GM12878 (cell line): Measurements from ENCODE around the gene SLCO2A1. TPM values are rescaled to one million over a fixed set of nuclear protein-coding genes. Genes with fewer than 3 reads are reported as not detected.

Source experiments
- ATAC-seq: fragments of 200-7000 bp; cut with Tn5 transposase; 3 replicates; pipeline ENCODE4 v1.9.1; 2020; ENCODE audit warnings: mild to moderate bottlenecking, moderate library complexity
- BruUV-seq: library from RNA; stranded (reverse); fragments of 400-500 nt; replicated peaks from 2 replicates; lab custom pipeline; 2021; lab: Mats Ljungman, UMichigan
- CTCF ChIA-PET: fragments of 300-600 bp; sonication (Branson Sonifier 250); formaldehyde crosslinking; extraction: SDS; loops from one replicate; lab custom pipeline; 2021; ENCODE audit warnings: inconsistent platforms; lab: Yijun Ruan, JAX
- POLR2A ChIA-PET: fragments of 350-600 bp; formaldehyde crosslinking; extraction: SDS; loops from one replicate; lab custom pipeline; 2021; ENCODE audit warnings: inconsistent platforms; lab: Charles Lee
- RAD21 ChIA-PET: fragments of 300-600 bp; sonication (Branson Sonifier 250); formaldehyde crosslinking; loops from one replicate; lab custom pipeline; 2023; ENCODE audit warnings: antibody characterized with exemption; ENCODE audit not compliant: unreplicated experiment; lab: Charles Lee
- SMC1A ChIA-PET: fragments of 300-600 bp; sonication (Branson Sonifier 250); formaldehyde crosslinking; loops from one replicate; lab custom pipeline; 2023; ENCODE audit not compliant: unreplicated experiment, uncharacterized antibody; lab: Charles Lee
- DNase-seq: peaks from one replicate; pipeline ENCODE4 v3.0.0-alpha.2; 2011; ENCODE audit warnings: low read depth, low spot score
- FAIRE-seq: peaks from 3 replicates; lab custom pipeline; 2011; peaks lifted over from hg19 to GRCh38; lab: Jason Lieb, UNC
- H2AFZ ChIP-seq: 2 replicates; pipeline ENCODE4 v1.6.0; 2011; ENCODE audit warnings: low read depth, low read length, control low read depth; ENCODE audit not compliant: control insufficient read depth
- H3K27ac ChIP-seq: 2 replicates; pipeline ENCODE4 v1.5.1; 2011; ENCODE audit warnings: control low read depth; ENCODE audit not compliant: control insufficient read depth, insufficient read depth
- H3K27me3 ChIP-seq, 2 experiments: replicated peaks in 1 of 2; 2 replicates each; pipeline versions ENCODE4 v1.6.0 to v1.6.1; 2011; ENCODE audit warnings: low read length in 1 of 2; ENCODE audit not compliant: control insufficient read depth in 2 of 2, insufficient read depth in 2 of 2
- H3K36me3 ChIP-seq, 2 experiments: 2 replicates each; pipeline ENCODE4 v1.5.1; 2011; ENCODE audit warnings: low read length in 1 of 2; ENCODE audit not compliant: control insufficient read depth in 2 of 2, insufficient read depth in 2 of 2
- H3K4me1 ChIP-seq: 2 replicates; pipeline ENCODE4 v1.6.1; 2011; ENCODE audit warnings: mild to moderate bottlenecking, low read length, moderate library complexity, mixed read lengths; ENCODE audit not compliant: control insufficient read depth, insufficient read depth
- H3K4me2 ChIP-seq: 2 replicates; pipeline ENCODE4 v1.6.0; 2011; ENCODE audit warnings: control low read depth; ENCODE audit not compliant: control insufficient read depth, insufficient read depth
- H3K4me3 ChIP-seq: fragments of 200-600 bp; sonication (generic); 2 replicates; pipeline ENCODE4 v1.5.1; 2016
- H3K79me2 ChIP-seq: 2 replicates; pipeline ENCODE4 v1.6.0; 2011; ENCODE audit warnings: low read length; ENCODE audit not compliant: control insufficient read depth, insufficient read depth
- H3K9ac ChIP-seq: 2 replicates; pipeline ENCODE4 v1.8.0; 2011; ENCODE audit warnings: low read length, control low read depth, mixed read lengths; ENCODE audit not compliant: control insufficient read depth, insufficient read depth
- H3K9me3 ChIP-seq: replicated peaks from 3 replicates; pipeline ENCODE4 v1.5.1; 2011; ENCODE audit warnings: mild to moderate bottlenecking, low read length; ENCODE audit not compliant: control insufficient read depth, insufficient read depth
- H4K20me1 ChIP-seq: 2 replicates; pipeline ENCODE4 v1.6.0; 2011; ENCODE audit not compliant: control insufficient read depth, insufficient read depth
- ASH2L ChIP-seq: fragments of 300-600, 200-600 bp; sonication (generic); IDR thresholded peaks from 2 replicates; pipeline ENCODE4 v1.6.1; 2017; ENCODE audit warnings: low read depth, mild to moderate bottlenecking, borderline replicate concordance
- ATF7 ChIP-seq: fragments of 450-650 bp; IDR thresholded peaks from 2 replicates; pipeline ENCODE4 v1.6.1; 2016; ENCODE audit warnings: low read depth, mild to moderate bottlenecking
- BHLHE40 ChIP-seq, 2 experiments: fragments of 450-650 bp in 1 of 2; IDR thresholded peaks; 2 replicates each; pipeline ENCODE4 v1.6.1; 2011 to 2017; ENCODE audit warnings: low read depth in 2 of 2, borderline replicate concordance in 1 of 2, improper control_type of control experiment in 1 of 2, low read length in 1 of 2, mild to moderate bottlenecking in 1 of 2
- BMI1 ChIP-seq: fragments of 450-650 bp; IDR thresholded peaks from 2 replicates; pipeline ENCODE4 v1.6.1; 2016; ENCODE audit warnings: mild to moderate bottlenecking, moderate library complexity, borderline replicate concordance
- CREB1 ChIP-seq: IDR thresholded peaks from 2 replicates; pipeline ENCODE4 v1.6.1; 2012; ENCODE audit warnings: low read depth, mild to moderate bottlenecking, inconsistent platforms
- CREM ChIP-seq: IDR thresholded peaks from 2 replicates; pipeline ENCODE4 v1.6.1; 2014; ENCODE audit warnings: antibody characterized with exemption, low read depth
- GABPA ChIP-seq: IDR thresholded peaks from 2 replicates; pipeline ENCODE4 v1.6.1; 2014; ENCODE audit warnings: antibody characterized with exemption, low read depth, mild to moderate bottlenecking, inconsistent platforms
- KDM1A ChIP-seq: fragments of 200-600 bp; sonication (generic); IDR thresholded peaks from 2 replicates; pipeline ENCODE4 v1.6.1; 2016; ENCODE audit warnings: borderline replicate concordance
- MAX ChIP-seq: IDR thresholded peaks from 2 replicates; pipeline ENCODE4 v1.6.1; 2012; ENCODE audit warnings: low read depth, low read length, improper control_type of control experiment
- MXI1 ChIP-seq: fragments of 150-350 bp; IDR thresholded peaks from 2 replicates; pipeline ENCODE4 v1.6.1; 2011; ENCODE audit warnings: low read depth, mild to moderate bottlenecking, inconsistent platforms, low read length, improper control_type of control experiment
- PBX3 ChIP-seq: IDR thresholded peaks from 2 replicates; pipeline ENCODE4 v1.6.1; 2011; ENCODE audit warnings: mild to moderate bottlenecking, low read depth, low read length, moderate library complexity; ENCODE audit not compliant: insufficient replicate concordance
- RAD21 ChIP-seq: IDR thresholded peaks from 2 replicates; pipeline ENCODE4 v1.6.1; 2011; ENCODE audit warnings: mild to moderate bottlenecking, low read depth, low read length, moderate library complexity; ENCODE audit not compliant: insufficient read depth
- SIN3A ChIP-seq: IDR thresholded peaks from 2 replicates; pipeline ENCODE4 v1.6.1; 2012; ENCODE audit warnings: low read depth, low read length, improper control_type of control experiment
- TARDBP ChIP-seq: IDR thresholded peaks from 2 replicates; pipeline ENCODE4 v1.6.1; 2016; ENCODE audit warnings: borderline replicate concordance
- TCF7 ChIP-seq: IDR thresholded peaks from 2 replicates; pipeline ENCODE4 v1.6.1; 2014; ENCODE audit warnings: antibody characterized with exemption, borderline replicate concordance
- ZNF217 ChIP-seq: fragments of 450-650 bp; IDR thresholded peaks from 2 replicates; pipeline ENCODE4 v1.6.1; 2017; ENCODE audit warnings: antibody characterized with exemption, mild to moderate bottlenecking
- WGBS: methylation state at CpG from one replicate; pipeline ENCODE4 v1.1.6; 2016; ENCODE audit warnings: low lambda C conversion rate; ENCODE audit not compliant: insufficient replicate concordance, insufficient coverage; ENCODE audit errors: missing lambda C conversion rate; 5-methylcytosine and 5-hydroxymethylcytosine counted together
- in situ Hi-C: fragments of 300-500 bp; cut with MboI; formaldehyde crosslinking; loops from 9 replicates; pipeline ENCODE4 v1.14.3; 2018; ENCODE audit warnings: mixed read lengths
- intact Hi-C: fragments of 100-400 bp; cut with micrococcal nuclease; formaldehyde crosslinking; loops from one replicate; pipeline ENCODE4 v1.14.2; 2022; ENCODE audit not compliant: unreplicated experiment
- polyA plus RNA-seq, 11 experiments: library from polyadenylated mRNA; depleted of rRNA in 4 of 11; unstranded in 6 of 11; stranded (reverse) in 5 of 11; fragments of >200 nt; fragmentation: Nextera tagmentation in 4 of 11; fragmentation: Illumina TruSeq in 1 of 11; extraction: Ambion mirVana in 4 of 11; extraction: Trizol in 1 of 11; gene quantifications; 1 replicate in 1 of 11; 2 replicates in 10 of 11; pipeline versions ENCODE4 v1.2.1 to v1.2.3, GENCODE V29; 2011 to 2016; ENCODE audit warnings: inconsistent platforms in 2 of 11, missing spikeins in 2 of 11, low read depth in 1 of 11
- total RNA-seq, 4 experiments: library from RNA; depleted of rRNA in 3 of 4; stranded (reverse); fragments of >200 nt in 3 of 4; fragmentation: Illumina TruSeq in 1 of 4; extraction: Trizol in 1 of 4; gene quantifications; 2 replicates each; pipeline versions ENCODE4 v1.2.1 to v1.2.3, GENCODE V29; 2013 to 2021
- TF ChIP-seq, protein P1 (sequence below): IDR thresholded peaks from 2 replicates; pipeline ENCODE4 v1.6.1; 2012; ENCODE audit warnings: low read depth, low read length, improper control_type of control experiment

SLCO2A1 gene
- total and polyA plus RNA-seq, 10 of the 15 experiments (the other 5 are each of a cell fraction or from before 2014, with no cell fraction given), result 0.05 TPM; not detected in 9

DNA sequence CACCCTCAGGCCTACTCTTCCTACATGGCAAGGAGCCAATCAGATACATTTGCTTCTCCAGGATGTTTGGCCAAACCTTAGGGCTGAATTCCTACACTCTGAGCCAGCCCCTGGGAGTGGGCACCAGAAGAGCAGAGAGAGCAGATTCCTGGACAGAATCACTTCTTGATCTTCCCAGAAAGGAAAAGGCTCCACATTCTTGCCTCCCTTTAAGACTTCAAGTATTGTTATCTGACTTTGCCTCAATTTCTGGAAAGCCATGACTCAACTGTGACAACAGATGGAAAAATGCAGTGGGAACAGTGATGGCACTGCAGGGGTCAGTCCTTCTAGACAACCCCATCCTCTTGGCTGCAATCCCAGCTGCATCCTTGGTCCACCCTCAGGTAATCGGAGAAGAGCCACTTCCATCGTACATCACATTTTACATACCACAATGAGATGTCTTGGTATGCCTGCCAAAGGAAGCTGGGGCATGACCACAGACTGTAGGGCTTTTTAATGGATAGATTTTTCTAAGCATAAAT lies 21.0 kb downstream of the SLCO2A1 start:
- Histone ChIP-seq H3K9me3 (no peaks in the 10 kb centered on the region), H3K79me2 (no peaks in the 10 kb centered on the region), H2AFZ (no peak overlapping the region), H3K4me2 (no peak overlapping the region), H3K9ac (no peak overlapping the region), H3K27ac (no peak overlapping the region), H3K4me1 (no peaks in the 10 kb centered on the region), H3K4me3 (no peak overlapping the region), H3K27me3 (no peaks in the 10 kb centered on the region), H4K20me1 (no peaks in the 10 kb centered on the region), H3K36me3 (no peaks in the 10 kb centered on the region)
- no TSS peak for BruUV-seq
- CTCF ChIA-PET, result no interaction called here
- FAIRE-seq (no peak), DNase-seq (no peak), ATAC-seq (no peak)
- in situ Hi-C loops (no loop called here), intact Hi-C loops (no loop called here)
- WGBS, result 59% methylated on average over 2 of the region's 2 CpGs
- SMC1A ChIA-PET, result no interaction called here
- TF ChIP-seq MAX (no peak), TARDBP (no peak), KDM1A (no peak), GABPA (no peak), MXI1 (no peak), RAD21 (no peak), ZNF217 (no peak), BHLHE40 (IDR thresholded peaks at IDR 0.05; ENCODE audit: borderline replicate concordance in 1 of 2, low read depth in 2 of 2, low read length in 1 of 2) (no peak), SIN3A (no peak), ATF7 (no peak), CREB1 (no peak), BMI1 (no peak), ASH2L (no peak), CREM (no peak), PBX3 (no peak), TCF7 (no peak)
- TF ChIP-seq, protein P1, sequence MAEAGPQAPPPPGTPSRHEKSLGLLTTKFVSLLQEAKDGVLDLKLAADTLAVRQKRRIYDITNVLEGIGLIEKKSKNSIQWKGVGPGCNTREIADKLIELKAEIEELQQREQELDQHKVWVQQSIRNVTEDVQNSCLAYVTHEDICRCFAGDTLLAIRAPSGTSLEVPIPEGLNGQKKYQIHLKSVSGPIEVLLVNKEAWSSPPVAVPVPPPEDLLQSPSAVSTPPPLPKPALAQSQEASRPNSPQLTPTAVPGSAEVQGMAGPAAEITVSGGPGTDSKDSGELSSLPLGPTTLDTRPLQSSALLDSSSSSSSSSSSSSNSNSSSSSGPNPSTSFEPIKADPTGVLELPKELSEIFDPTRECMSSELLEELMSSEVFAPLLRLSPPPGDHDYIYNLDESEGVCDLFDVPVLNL, result no peak
- POLR2A ChIA-PET, result no interaction called here
- RAD21 ChIA-PET, result no interaction called here
